IPS-20b (cell line): ENCODE measurements around the gene SGK1.
"Not testable (repeated sequence)": the region's sequence is repeated elsewhere in the genome, so short reads cannot be mapped to it uniquely, and the experiment has no call there.

Source experiments
- H3K27ac ChIP-seq: one replicate; pipeline ENCODE4 v1.5.1; 2013; ENCODE audit warnings: low read length
- H3K27me3 ChIP-seq: 2 replicates; pipeline ENCODE4 v1.6.1; 2013; ENCODE audit warnings: mild to moderate bottlenecking, low read length, inconsistent platforms; ENCODE audit not compliant: insufficient read depth
- H3K36me3 ChIP-seq: 2 replicates; pipeline ENCODE4 v1.6.1; 2013; ENCODE audit warnings: low read depth, mild to moderate bottlenecking, inconsistent platforms, low read length, moderate library complexity; ENCODE audit not compliant: insufficient read depth
- H3K4me1 ChIP-seq: 2 replicates; pipeline ENCODE4 v1.6.1; 2013; ENCODE audit warnings: mild to moderate bottlenecking, control low read depth, inconsistent platforms, low read length, moderate library complexity; ENCODE audit not compliant: insufficient read depth
- H3K4me3 ChIP-seq: 2 replicates; pipeline ENCODE4 v1.5.1; 2013; ENCODE audit warnings: mild to moderate bottlenecking, low read length, inconsistent platforms
- H3K9ac ChIP-seq: 2 replicates; pipeline ENCODE4 v1.6.1; 2013; ENCODE audit warnings: low read depth, mild to moderate bottlenecking, inconsistent platforms, low read length, moderate library complexity
- H3K9me3 ChIP-seq: 2 replicates; pipeline ENCODE4 v1.6.1; 2013; ENCODE audit warnings: mild to moderate bottlenecking, low read depth, low read length, inconsistent platforms; ENCODE audit not compliant: insufficient read depth

SGK1 gene

DNA sequence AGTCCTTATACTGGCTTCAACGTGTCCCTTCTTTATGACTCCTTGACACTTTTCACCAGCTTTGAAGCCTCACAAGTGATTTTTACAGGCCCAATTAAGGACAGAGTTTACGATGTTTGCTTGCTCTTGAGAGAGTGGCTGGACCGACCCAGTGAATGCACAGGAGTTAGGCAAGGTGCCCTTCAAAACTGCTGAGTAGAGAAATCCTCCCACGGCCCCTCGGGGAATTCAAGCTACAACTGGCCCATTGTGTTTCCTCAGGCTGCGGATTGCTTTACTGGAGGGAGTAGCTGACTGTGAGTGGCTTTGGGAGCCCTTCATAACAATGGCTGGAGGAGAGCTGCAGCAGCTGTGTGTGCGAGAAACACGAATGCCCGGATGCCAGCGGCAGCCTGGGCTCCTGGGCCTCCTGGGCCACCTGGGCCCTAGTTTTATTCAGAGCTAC, 50.0 kb downstream of the SGK1 start:
- H3K36me3 ChIP-seq, result no peaks in the 10 kb centered on the region
- H3K9ac ChIP-seq, result peak overlapping the region; percentile 38; the same call in 1 of the 2 replicates
- peak overlapping the region; percentile 25 for H3K27ac ChIP-seq
- no peak overlapping the region for H3K4me3 ChIP-seq
- no peaks in the 10 kb centered on the region for H3K27me3 ChIP-seq
- peaks cover 4% of the 10 kb centered on the region; the same call in 1 of the 2 replicates for H3K4me1 ChIP-seq
- no peaks in the 10 kb centered on the region for H3K9me3 ChIP-seq

- Histone ChIP-seq H3K27me3 (no peaks in the 10 kb centered on the region), H3K4me3 (no peak overlapping the region), H3K36me3 (no peaks in the 10 kb centered on the region), H3K9me3 (no peaks in the 10 kb centered on the region), H3K4me1 (peaks cover 4% of the 10 kb centered on the region; the same call in 1 of the 2 replicates), H3K9ac (no peak overlapping the region), H3K27ac (no peak overlapping the region)
Measured at GRCh38 chr6:134266776-134267175, 51.1 kb downstream of the SGK1 start.

DNA sequence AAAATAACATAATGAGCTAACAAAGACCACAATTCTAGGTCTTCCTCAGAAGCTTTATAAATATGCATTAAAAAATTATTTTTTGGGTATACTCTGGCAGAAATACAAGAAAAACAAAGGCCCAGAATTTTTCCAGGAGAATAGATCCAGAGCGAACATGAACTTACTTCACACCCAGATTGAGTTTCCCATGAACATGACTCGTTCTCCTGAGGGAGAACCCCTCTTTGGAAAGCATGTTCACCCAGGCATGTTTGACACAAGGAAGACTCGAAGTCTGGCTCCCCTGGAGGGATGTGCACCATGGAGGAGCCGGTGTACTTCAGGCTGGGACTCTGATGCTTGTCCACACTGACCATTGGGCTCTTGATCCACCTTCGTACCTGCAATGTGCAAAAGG, 56.1 kb downstream of the SGK1 start:
- Histone ChIP-seq H3K27me3 (no peaks in the 10 kb centered on the region), H3K9ac (no peak overlapping the region), H3K4me3 (no peak overlapping the region), H3K4me1 (no peaks in the 10 kb centered on the region), H3K9me3 (no peaks in the 10 kb centered on the region), H3K27ac (no peak overlapping the region), H3K36me3 (no peaks in the 10 kb centered on the region)

GRCh38 chr6:134258849-134259306, 59.0 kb downstream of the SGK1 start:
- Histone ChIP-seq H3K27me3 (no peaks in the 10 kb centered on the region), H3K9me3 (no peaks in the 10 kb centered on the region), H3K36me3 (no peaks in the 10 kb centered on the region), H3K27ac (no peak overlapping the region), H3K9ac (no peak overlapping the region), H3K4me3 (no peak overlapping the region), H3K4me1 (no peaks in the 10 kb centered on the region)

GRCh38 chr6:134257516-134257915, 60.4 kb downstream of the SGK1 start:
- Histone ChIP-seq H3K4me1 (peaks cover 4% of the 10 kb centered on the region; the same call in 1 of the 2 replicates), H3K36me3 (no peaks in the 10 kb centered on the region), H3K27ac (no peak overlapping the region), H3K9ac (no peak overlapping the region), H3K4me3 (no peak overlapping the region), H3K27me3 (no peaks in the 10 kb centered on the region), H3K9me3 (no peaks in the 10 kb centered on the region)

GRCh38 chr6:134256862-134257261, 61.0 kb downstream of the SGK1 start:
- Histone ChIP-seq H3K27me3 (no peaks in the 10 kb centered on the region), H3K9ac (no peak overlapping the region), H3K4me1 (peaks cover 4% of the 10 kb centered on the region; the same call in 1 of the 2 replicates), H3K4me3 (no peak overlapping the region), H3K27ac (no peak overlapping the region), H3K9me3 (no peaks in the 10 kb centered on the region), H3K36me3 (no peaks in the 10 kb centered on the region)

- H3K4me3 ChIP-seq, H3K27ac ChIP-seq, H3K9ac ChIP-seq, H3K4me1 ChIP-seq, H3K9me3 ChIP-seq, H3K36me3 ChIP-seq, H3K27me3 ChIP-seq: not testable (repeated sequence)
Measured at GRCh38 chr6:134255280-134255679, 62.6 kb downstream of the SGK1 start.

DNA sequence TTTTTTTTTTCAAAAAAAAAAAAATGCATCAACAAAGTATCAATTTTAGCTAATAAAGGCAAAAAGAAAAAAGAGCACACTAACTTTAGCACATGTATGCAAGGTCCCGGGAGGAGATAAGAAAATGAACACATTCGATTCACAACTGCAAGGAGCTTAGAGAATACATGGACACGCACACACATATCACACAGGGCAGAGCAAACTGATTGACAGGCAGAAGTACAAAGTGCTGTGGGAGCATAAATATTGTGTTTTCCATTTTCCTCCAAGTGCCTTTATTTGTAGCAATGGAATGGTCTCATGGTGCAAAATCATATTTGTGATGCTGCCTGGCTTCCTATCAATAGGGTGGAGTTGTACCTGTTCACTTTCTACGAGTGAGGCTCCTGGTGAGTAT, 63.8 kb downstream of the SGK1 start:
- Histone ChIP-seq H3K9ac (no peak overlapping the region), H3K4me1 (peaks cover 4% of the 10 kb centered on the region; the same call in 1 of the 2 replicates), H3K27ac (no peak overlapping the region), H3K36me3 (no peaks in the 10 kb centered on the region), H3K27me3 (no peaks in the 10 kb centered on the region), H3K4me3 (no peak overlapping the region), H3K9me3 (no peaks in the 10 kb centered on the region)

- no peak overlapping the region for H3K27ac ChIP-seq
- no peaks in the 10 kb centered on the region for H3K9me3 ChIP-seq
- no peaks in the 10 kb centered on the region for H3K27me3 ChIP-seq
- H3K4me1 ChIP-seq, result peaks cover 4% of the 10 kb centered on the region; the same call in 1 of the 2 replicates
- peak overlapping the region; percentile 47; the same call in 1 of the 2 replicates for H3K9ac ChIP-seq
- H3K36me3 ChIP-seq, result no peaks in the 10 kb centered on the region
- H3K4me3 ChIP-seq, result no peak overlapping the region
Measured at GRCh38 chr6:134253681-134254080, 64.2 kb downstream of the SGK1 start.

DNA sequence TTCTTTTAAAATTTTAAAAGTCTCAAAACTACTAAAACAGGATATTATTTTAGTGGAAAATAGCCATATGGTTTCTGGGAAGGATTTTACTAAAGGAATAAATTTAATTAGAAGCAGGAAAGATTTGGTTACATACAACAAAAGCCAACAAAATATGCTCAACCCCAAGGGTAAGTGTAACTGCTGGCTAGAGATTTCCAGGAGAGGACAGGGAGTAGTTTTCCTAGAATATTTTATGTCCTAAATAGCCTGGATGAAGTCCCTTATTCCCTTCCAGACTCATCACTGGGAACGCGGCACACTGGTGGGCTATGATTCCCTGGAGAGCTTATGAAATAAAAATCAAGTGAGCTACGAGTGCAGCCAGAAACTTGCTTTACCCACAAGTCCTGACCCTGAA, 66.6 kb downstream of the SGK1 start:
- Histone ChIP-seq H3K9ac (no peak overlapping the region), H3K27me3 (no peaks in the 10 kb centered on the region), H3K27ac (no peak overlapping the region), H3K9me3 (no peaks in the 10 kb centered on the region), H3K36me3 (no peaks in the 10 kb centered on the region), H3K4me1 (peaks cover 4% of the 10 kb centered on the region; the same call in 1 of the 2 replicates), H3K4me3 (no peak overlapping the region)

DNA sequence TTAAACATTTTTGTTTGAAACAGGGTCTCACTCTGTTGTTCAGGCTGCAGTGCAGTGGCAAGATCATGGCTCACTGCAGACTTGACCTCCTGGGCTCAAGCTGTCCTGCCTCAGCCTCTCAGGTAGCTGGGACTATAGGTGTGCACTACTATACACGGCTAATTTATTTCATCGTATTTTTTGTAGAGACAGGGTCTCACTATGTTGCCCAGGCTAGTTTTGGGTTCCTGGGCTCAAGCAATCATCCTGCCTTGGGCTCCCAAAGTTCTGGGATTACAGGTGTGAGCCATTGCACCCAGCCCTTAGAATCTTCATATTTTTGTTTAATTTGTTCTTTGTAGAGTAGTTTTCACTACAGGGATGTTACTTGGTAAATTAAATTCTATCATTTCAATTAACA, 67.1 kb downstream of the SGK1 start:
- no peaks in the 10 kb centered on the region for H3K36me3 ChIP-seq
- no peak overlapping the region for H3K4me3 ChIP-seq
- no peaks in the 10 kb centered on the region for H3K27me3 ChIP-seq
- H3K27ac ChIP-seq, result no peak overlapping the region
- H3K4me1 ChIP-seq, result peaks cover 4% of the 10 kb centered on the region; the same call in 1 of the 2 replicates
- H3K9ac ChIP-seq, result no peak overlapping the region
- no peaks in the 10 kb centered on the region for H3K9me3 ChIP-seq

DNA sequence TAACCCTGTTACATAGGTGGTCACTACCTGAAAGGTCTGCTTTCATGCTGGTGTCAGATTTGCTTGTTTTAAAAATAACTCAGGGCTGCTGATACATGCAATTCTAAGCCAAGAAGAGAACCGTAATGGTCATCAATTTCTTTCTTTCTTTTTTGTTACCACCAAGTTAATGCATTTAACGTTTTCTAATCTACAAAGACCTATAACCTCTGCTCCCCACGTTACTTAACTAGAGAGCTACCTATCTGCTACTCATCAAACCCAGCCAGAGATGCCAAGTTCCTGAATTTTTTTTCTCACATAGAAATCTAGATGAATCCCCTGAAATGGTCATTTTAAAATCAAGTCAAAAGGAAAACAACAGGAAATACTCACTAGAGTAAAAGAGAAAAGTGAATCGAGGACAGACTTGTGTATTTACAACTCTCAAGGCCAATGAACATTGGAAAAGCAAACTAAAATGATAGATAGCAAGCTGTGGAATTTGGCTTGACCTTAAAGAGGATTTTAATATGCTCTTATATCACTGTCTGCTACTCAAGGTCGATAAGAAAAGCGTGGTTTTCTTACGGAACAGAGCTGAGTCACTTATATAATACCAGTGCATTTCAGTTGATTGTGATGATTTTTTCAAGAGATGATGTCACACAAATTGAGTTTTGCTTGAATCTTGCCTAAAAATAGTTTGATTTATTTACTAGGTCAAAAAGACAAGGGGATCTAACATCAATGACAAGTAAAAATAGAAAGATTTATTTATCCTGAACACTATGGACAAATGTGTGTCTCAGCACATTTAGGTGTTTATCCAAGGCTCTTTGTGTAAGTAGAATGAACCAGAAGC, 67.9 kb downstream of the SGK1 start:
- Histone ChIP-seq H3K9ac (no peak overlapping the region), H3K9me3 (no peaks in the 10 kb centered on the region), H3K36me3 (no peaks in the 10 kb centered on the region), H3K27me3 (no peaks in the 10 kb centered on the region), H3K4me3 (no peak overlapping the region), H3K4me1 (peaks cover 4% of the 10 kb centered on the region; the same call in 1 of the 2 replicates), H3K27ac (no peak overlapping the region)
